ENCODE results near the gene ABI3BP.

Gene ABI3BP

GRCh38 chr3:100726706-100727105 is 266.5 kb downstream of the ABI3BP start:
- no peak for TF ChIP-seq CTCF (conservative IDR thresholded peaks at IDR 0.05; ENCODE audit: control insufficient read depth, insufficient read depth, low read depth, low read length)
- no peak overlapping the region for H3K4me3 ChIP-seq (ENCODE audit: control insufficient read depth, low read depth, low read length)
- DNase-seq (ENCODE audit: low read depth): no peak

GRCh38 chr3:100725935-100726513 is 267.2 kb downstream of the ABI3BP start:
- no peak overlapping the region for H3K4me3 ChIP-seq (ENCODE audit: control insufficient read depth, low read depth, low read length)
- no peak for DNase-seq (ENCODE audit: low read depth)
- no peak for TF ChIP-seq CTCF (conservative IDR thresholded peaks at IDR 0.05; ENCODE audit: control insufficient read depth, insufficient read depth, low read depth, low read length)

- no peak for TF ChIP-seq CTCF (conservative IDR thresholded peaks at IDR 0.05; ENCODE audit: control insufficient read depth, insufficient read depth, low read depth, low read length)
- H3K4me3 ChIP-seq (ENCODE audit: control insufficient read depth, low read depth, low read length): no peak overlapping the region
Observed at GRCh38 chr3:100720426-100720825, 272.8 kb downstream of the ABI3BP start.

GRCh38 chr3:100719136-100719535 is 274.1 kb downstream of the ABI3BP start:
- H3K4me3 ChIP-seq (ENCODE audit: control insufficient read depth, low read depth, low read length): no peak overlapping the region
- no peak for TF ChIP-seq CTCF (conservative IDR thresholded peaks at IDR 0.05; ENCODE audit: control insufficient read depth, insufficient read depth, low read depth, low read length)
- DNase-seq (ENCODE audit: low read depth): no peak

More at GRCh38 chr3:100720426-100720825, 272.8 kb downstream of the ABI3BP start:
- DNase-seq (ENCODE audit: low read depth): no peak

- no peak overlapping the region for H3K4me3 ChIP-seq (ENCODE audit: control insufficient read depth, low read depth, low read length)
- DNase-seq (ENCODE audit: low read depth): no peak
- no peak for TF ChIP-seq CTCF (conservative IDR thresholded peaks at IDR 0.05; ENCODE audit: control insufficient read depth, insufficient read depth, low read depth, low read length)
Observed at GRCh38 chr3:100717637-100718487, 275.4 kb downstream of the ABI3BP start.

GRCh38 chr3:100717063-100717462 is 276.2 kb downstream of the ABI3BP start:
- no peak for DNase-seq (ENCODE audit: low read depth)
- no peak for TF ChIP-seq CTCF (conservative IDR thresholded peaks at IDR 0.05; ENCODE audit: control insufficient read depth, insufficient read depth, low read depth, low read length)

More at GRCh38 chr3:100717063-100717462, 276.2 kb downstream of the ABI3BP start:
- H3K4me3 ChIP-seq (ENCODE audit: control insufficient read depth, low read depth, low read length): no peak overlapping the region
